ENCODE measurements around the gene THOC6.

- TF ChIP-seq CTCF (IDR thresholded peaks at IDR 0.05) (no peak), POLR2A (IDR thresholded peaks at IDR 0.05) (no peak)
Measured at GRCh38 chr16:3021449-3022207, 2.2 kb upstream of the THOC6 start.
